Stimulated activated CD8-positive, alpha-beta memory T cell treated with anti-CD3 and anti-CD28 coated beads, Interleukin-2, amount 100 ng/mL, for 48 hours (primary cell): ENCODE data around the gene SYPL2.
A peak's percentile ranks its signal among the peaks of the same experiment; 100 is the strongest.

ENCODE experiments used
- DNase-seq, 2 donors: peaks; one replicate each; pipeline ENCODE4 v3.0.0-alpha.2; 2020; ENCODE audit warnings: low read depth in 2 of 2

SYPL2 gene

GRCh38 chr1:109492779-109493178, 26.4 kb downstream of the SYPL2 start:
- no peak for DNase-seq

GRCh38 chr1:109493227-109493626, 26.9 kb downstream of the SYPL2 start:
- no peak for DNase-seq

GRCh38 chr1:109493805-109494539, 27.6 kb downstream of the SYPL2 start, which contains the start of gene CYB561D1:
Gene CYB561D1, plus strand, starts transcription at chr1:109494094. Its CDS starts 46 bp downstream, at chr1:109494140.
- peak; percentile 86 for DNase-seq

GRCh38 chr1:109495738-109496137, 29.4 kb downstream of the SYPL2 start:
- DNase-seq, result no peak

DNA sequence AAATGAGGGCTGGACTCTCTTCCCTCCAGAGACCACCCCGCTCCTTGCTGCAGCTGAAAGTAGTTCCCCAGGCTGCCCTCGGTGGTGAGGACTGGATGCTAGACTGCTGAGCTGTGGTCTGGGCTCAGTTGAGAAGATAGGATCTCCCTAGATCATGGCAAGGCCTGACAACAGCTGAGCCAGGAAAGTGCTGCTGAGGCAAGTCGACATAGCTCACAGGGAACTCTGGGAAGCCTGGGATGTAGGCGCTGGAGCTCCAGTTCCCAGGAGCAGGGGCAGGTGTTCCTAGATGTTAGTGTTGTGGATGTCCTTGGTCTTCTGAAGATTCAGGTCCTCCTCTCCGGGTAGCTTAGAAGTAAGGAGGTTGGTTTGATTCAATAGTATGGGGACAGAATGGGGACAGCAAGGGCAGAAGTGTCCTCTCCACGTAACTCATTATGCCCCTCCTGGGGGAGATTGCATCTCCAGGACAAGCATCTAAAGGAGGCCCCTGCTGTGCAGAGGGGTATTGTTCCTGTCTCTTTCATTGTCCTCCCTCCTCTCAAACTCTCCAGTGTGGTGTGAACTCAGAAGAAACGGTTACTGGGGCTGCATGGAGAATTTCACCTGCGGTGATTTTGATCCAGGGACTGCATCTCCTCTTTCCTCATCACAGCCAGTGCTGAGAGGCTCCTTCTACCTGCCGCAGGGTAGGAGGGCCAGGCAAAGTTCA, 31.3 kb downstream of the SYPL2 start:
- no peak for DNase-seq

DNA sequence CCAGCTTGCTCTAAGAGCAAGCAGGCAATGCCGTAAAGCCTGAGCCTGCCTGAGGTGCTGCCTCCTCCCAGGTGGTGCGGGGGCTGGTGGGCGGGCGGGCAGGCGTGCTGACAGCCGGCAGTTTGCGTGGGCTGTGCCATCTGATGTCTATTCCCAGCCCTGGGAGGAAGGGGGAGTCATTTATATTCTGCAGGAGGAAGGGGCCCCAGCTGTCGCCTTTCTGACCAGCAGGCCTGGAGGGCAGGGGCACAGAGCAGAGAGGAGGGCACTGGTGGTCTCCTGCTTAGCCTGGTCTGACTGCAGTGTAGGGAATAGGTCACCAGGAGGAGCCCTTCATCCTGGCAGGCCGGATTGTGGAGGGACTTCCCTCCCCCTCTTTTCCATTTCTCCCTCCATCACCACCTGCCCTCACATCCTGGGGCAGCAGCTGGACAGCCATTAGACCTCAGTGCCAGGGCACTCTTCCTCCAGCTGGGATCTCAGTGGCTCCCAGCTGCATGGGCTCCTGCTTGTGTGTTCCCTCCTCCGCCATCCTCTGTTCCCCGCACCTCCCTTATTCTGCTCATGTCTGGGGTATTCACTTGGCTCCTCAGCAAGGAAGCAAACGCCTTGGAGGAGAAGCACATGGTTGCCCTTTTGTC, 31.9 kb downstream of the SYPL2 start:
- DNase-seq, result no peak

GRCh38 chr1:109499081-109499480, 32.7 kb downstream of the SYPL2 start:
- DNase-seq, result no peak

DNA sequence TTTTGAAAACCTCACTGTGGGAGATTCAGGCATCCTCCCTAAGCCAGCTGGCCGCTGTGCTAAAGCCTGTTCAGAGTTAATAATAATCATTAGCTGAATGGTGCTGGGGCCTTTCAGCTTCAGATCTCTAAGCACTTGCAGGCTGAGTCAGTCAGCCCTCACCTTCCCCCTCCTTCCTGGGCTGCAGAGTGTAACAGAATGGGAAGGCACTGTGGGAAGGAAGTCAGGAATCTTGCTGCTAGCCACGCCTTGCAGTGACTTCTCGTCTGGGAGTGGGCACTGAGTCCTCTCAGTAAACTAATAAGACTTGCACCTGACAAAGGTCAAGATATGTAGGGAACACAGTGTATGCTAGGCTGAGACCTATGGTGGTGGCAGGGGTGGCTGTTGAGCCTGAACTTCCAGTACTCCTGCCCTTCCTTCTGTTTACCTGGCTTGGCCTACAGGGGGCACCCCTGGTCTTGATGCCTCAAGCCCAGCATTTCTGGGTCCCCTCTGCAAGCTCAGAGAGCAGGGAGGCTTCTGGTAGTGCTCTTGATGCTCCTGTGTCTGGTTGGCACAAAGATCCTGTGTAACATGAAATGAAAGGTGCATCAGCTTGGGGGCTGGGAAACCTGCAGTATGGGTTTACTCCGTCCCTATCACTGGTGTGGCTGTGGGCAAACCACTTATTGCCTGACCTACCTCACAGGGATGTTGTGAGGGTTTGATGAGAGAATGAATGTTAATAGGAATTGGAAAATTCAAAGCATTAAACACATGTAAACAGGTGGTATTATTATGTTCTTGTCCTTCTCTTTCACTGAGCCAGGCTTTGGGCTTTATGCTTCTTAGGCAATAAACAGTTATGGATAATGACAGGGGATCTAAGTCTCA, 33.6 kb downstream of the SYPL2 start:
- peak; percentile 44 to 56 for DNase-seq

DNA sequence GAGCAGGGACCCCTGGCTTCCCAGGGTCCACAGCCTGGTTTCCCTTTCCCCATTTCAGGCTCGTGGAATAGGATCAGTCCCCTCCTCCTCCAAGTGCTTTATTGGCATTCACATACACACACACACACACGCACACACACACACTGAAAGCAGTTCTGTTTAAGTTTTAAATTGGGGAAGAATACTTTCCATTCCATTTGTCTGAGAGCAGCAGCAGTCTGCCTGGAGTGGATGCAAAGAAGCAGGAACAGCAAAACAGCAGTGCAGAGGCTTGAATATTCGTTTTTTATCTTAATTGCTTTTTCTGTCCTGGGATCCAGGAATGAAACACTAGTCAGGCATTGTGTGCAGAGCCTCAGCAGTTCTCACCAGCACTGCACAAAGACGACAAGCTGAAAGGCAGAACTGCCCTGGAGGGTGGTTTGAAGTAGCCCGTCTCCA, 34.6 kb downstream of the SYPL2 start:
- no peak for DNase-seq

DNA sequence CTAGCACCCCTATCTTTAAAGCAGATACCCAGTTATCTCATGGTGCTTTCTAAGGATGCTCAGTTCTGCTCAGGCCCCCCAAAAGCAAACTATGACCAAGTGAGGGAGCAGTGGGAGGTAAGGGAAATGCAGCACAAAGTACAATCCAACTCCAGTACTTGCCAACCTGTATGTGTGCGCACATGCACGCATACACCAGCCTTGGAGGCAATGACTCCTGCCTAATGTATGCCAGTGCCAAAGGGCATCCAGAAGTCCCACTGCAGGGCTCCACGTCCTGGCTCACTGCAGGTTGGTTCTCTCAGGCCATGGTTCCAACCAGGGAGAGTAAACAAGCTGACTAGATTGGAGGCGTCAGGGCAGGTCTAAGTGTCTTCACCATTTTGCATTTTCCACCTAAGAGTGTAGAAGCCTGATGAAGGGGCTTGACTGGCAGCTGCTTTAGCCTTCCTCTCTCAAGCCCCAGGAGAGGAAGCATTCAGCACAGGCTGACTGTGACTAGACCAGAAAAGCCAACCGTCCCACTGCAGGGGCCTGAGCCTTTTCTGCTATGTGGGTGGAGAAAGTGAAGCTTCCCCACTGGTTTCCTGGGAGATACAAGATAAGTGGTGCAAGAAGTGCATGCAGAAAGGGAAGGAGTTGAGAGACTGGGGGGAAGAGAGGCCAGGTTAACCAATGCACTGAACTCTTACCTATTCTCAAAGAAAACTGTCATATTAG, 35.5 kb downstream of the SYPL2 start:
- DNase-seq, result no peak

GRCh38 chr1:109502364-109502851, 36.1 kb downstream of the SYPL2 start:
- DNase-seq, result no peak

GRCh38 chr1:109503935-109504334, 37.6 kb downstream of the SYPL2 start:
- no peak for DNase-seq

DNA sequence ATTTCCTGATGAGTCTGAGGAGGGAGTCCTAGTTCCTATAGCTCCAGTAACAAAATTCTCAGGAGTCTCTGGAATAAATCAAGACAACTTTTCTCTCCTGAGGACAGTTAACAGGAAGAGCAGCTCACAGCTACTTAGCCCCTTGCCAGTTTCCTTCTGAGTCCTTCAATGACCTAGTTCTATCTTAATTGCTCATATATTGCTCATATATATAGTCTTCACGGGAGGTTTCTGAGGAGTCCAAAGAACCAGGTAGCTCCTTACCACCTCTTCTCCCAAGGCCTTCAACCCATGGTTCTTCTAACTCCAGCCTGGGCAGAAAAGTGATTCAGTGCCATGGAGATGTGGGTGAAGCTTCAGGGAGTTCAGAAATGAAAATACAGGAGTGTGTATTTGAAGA, 38.6 kb downstream of the SYPL2 start:
- DNase-seq, result no peak

- DNase-seq, result no peak
These were observed 41.9 kb downstream of the SYPL2 start for GRCh38 chr1:109508001-109508872.

GRCh38 chr1:109508873-109509175, 42.5 kb downstream of the SYPL2 start:
- no peak for DNase-seq

DNA sequence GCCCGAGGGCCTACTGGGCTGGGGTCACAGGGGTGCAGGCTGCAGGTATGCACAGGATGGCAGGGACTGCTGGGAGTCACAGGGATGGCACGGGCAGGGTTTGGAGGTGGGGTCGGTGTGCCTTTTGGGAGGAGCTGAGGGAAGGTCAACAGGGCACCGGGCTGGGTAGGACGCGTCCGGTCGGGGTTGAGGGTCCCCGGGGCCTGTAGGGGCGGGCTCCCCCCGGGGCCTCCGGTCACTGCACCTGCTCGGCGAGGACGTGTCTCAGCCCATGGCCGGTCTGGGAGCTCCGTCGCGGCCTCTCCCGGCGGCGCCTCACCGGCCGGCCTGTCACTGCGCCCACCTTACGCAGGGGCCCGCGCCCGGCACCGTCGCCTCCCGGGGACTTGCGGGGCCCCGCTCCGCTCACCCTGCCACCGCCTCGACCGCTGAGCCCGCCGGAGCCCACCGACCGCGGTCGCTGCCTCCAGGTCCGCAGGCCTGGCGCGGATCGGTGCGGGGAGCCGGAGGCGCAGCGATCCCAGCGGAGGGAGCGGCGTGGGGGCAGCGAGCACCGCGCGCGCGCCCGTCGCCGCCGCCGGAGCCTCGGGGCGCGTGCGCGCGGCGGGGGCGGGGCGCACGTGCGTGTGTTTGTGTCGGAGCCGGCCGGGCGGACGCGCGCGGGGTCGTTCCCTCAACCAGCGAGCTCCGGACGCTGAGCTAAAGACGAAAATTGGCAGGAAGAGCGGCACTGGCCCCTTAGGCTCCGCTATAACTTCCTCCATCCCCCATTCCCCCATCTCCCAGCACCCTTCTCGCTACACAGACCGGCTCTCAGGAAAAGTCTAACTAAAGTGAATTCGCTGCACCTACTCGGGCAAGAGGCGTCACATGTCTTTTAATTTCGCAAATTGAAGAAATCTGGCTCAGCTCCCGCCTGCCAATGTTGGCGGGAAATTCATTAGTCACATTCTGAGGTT, 43.1 kb downstream of the SYPL2 start, which contains the start of gene AMIGO1:
AMIGO1 (minus strand) TSS at position 552 of the 959 bp plus-strand sequence. CDS start 815 bp downstream, outside the sequence.
- peak in 1 of 2 donors; percentile 49 for DNase-seq

DNA sequence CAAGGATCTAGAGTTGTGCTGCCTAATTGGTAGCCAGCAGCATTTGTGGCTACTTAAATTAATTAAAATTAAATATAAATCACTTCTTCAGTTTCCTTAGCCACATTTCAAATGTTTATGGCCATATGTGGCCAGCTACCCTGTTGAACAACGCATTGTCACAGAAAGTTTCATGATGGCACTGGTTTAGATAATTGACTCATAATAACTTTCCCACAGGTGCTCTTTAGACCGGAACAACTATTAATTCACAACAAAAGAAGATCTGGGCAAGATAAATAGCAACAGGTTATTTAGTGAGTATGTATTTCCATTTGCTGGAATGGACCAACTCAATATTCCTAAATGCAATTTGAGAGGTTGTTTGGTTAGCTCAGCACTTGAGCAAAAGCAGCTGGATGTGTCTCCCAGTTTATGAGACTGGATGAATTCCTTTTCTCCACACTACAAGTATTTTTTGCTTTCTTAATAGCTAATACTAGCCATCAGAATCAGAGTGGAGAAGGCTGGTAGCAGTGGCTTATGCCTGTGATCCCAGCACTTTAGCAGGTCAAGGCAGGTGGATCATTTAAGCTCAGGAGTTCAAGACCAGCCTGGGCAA, 46.9 kb downstream of the SYPL2 start:
- DNase-seq, result no peak

DNA sequence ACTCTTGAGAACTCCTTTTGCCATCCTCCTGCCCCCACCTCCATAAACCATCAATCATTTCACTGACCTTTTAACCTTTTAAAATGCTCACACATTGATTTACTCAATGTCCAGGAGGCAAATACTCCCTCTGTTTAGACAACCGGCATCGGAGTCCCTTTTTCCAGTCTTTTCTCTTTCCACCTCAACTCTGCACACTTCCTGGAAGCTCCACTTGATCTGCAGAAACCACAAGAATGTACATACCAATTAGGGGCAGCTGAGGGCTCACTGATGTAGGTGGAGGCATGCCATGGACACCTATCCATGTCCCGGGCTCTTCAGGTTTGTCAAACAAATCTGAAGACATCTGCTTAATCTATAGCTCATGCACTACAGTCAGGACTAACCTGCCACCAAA, 48.5 kb downstream of the SYPL2 start:
- DNase-seq, result no peak
